HEK293 (cell line): ENCODE measurements around the gene GSN.

Experiments used
- CTCF ChIP-seq: fragments of 450-650 bp; formaldehyde crosslinking; IDR thresholded peaks from 2 replicates; pipeline ENCODE4 v1.5.1; 2016; ENCODE audit warnings: missing biosample characterization, missing genetic modification characterization
- HOXA7 ChIP-seq: sonication (generic); formaldehyde crosslinking; IDR thresholded peaks from 2 replicates; pipeline ENCODE4 v1.8.1; 2022; ENCODE audit warnings: missing genetic modification reagents, borderline replicate concordance
- HOXD13 ChIP-seq: sonication (generic); formaldehyde crosslinking; IDR thresholded peaks from 2 replicates; pipeline ENCODE4 v1.8.0; 2022; ENCODE audit warnings: missing genetic modification reagents, borderline replicate concordance
- PATZ1 ChIP-seq: fragments of 450-650 bp; formaldehyde crosslinking; IDR thresholded peaks from 2 replicates; pipeline ENCODE4 v1.5.1; 2016; ENCODE audit warnings: missing biosample characterization, missing genetic modification characterization
- ZBTB11 ChIP-seq: fragments of 450-650 bp; formaldehyde crosslinking; conservative IDR thresholded peaks from 2 replicates; pipeline ENCODE4 v1.5.1; 2016; ENCODE audit warnings: low read depth, missing biosample characterization, missing genetic modification characterization
- ZFHX2 ChIP-seq: fragments of 450-650 bp; formaldehyde crosslinking; conservative IDR thresholded peaks from 2 replicates; pipeline ENCODE4 v1.5.1; 2016; ENCODE audit warnings: missing biosample characterization, missing genetic modification characterization
- ZNF114 ChIP-seq: fragments of 450-650 bp; formaldehyde crosslinking; IDR thresholded peaks from 2 replicates; pipeline ENCODE4 v1.5.0; 2017; ENCODE audit warnings: missing biosample characterization, missing genetic modification characterization
- ZNF184 ChIP-seq: fragments of 450-650 bp; IDR thresholded peaks from 2 replicates; pipeline ENCODE4 v1.5.1; 2018; ENCODE audit warnings: missing biosample characterization, mild to moderate bottlenecking, missing genetic modification characterization
- ZNF311 ChIP-seq: fragments of 450-650 bp; formaldehyde crosslinking; IDR thresholded peaks from 2 replicates; pipeline ENCODE4 v1.5.1; 2017; ENCODE audit warnings: missing biosample characterization, missing genetic modification characterization, borderline replicate concordance
- ZNF366 ChIP-seq: fragments of 450-650 bp; formaldehyde crosslinking; conservative IDR thresholded peaks from 2 replicates; pipeline ENCODE4 v1.5.1; 2016; ENCODE audit warnings: missing biosample characterization, missing genetic modification characterization
- ZNF514 ChIP-seq: fragments of 450-650 bp; formaldehyde crosslinking; IDR thresholded peaks from 2 replicates; pipeline ENCODE4 v1.5.1; 2016; ENCODE audit warnings: missing biosample characterization, missing genetic modification characterization
- ZNF621 ChIP-seq: fragments of 450-650 bp; formaldehyde crosslinking; IDR thresholded peaks from 2 replicates; pipeline ENCODE4 v1.5.1; 2017; ENCODE audit warnings: missing biosample characterization, missing genetic modification characterization
- ZNF639 ChIP-seq: fragments of 450-650 bp; formaldehyde crosslinking; IDR thresholded peaks from 2 replicates; pipeline ENCODE4 v1.5.1; 2016; ENCODE audit warnings: missing biosample characterization, missing genetic modification characterization
- ZNF776 ChIP-seq: fragments of 450-650 bp; formaldehyde crosslinking; IDR thresholded peaks from 2 replicates; pipeline ENCODE4 v1.5.0; 2017; ENCODE audit warnings: missing biosample characterization, missing genetic modification characterization, borderline replicate concordance

- TF ChIP-seq HOXD13 (CRISPR knock-in tag) (no peak), CTCF (tag by site-specific recombination) (no peak), ZNF184 (tag by site-specific recombination) (no peak), ZNF621 (tag by site-specific recombination) (no peak), ZNF114 (tag by site-specific recombination) (no peak), ZNF776 (tag by site-specific recombination) (no peak), ZNF366 (tag by site-specific recombination) (no peak), ZNF639 (tag by site-specific recombination) (no peak), ZNF514 (tag by site-specific recombination) (no peak), ZBTB11 (no peak), ZFHX2 (tag by site-specific recombination) (no peak), ZNF311 (tag by site-specific recombination) (no peak), PATZ1 (tag by site-specific recombination) (no peak), HOXA7 (CRISPR knock-in tag) (no peak)
Observed at GRCh38 chr9:121299467-121300282, 31.7 kb downstream of the GSN start.
